Kidney epithelial cell (primary cell): ENCODE measurements around the gene SRRM4. TPM values are rescaled to one million over a fixed set of nuclear protein-coding genes. Genes with fewer than 3 reads are reported as not detected.
A peak's percentile ranks its signal among the peaks of the same experiment; 100 is the strongest.

Source experiments
- DNase-seq: peaks from one replicate; pipeline ENCODE4 v3.0.0-alpha.2; 2010; ENCODE audit warnings: low read depth
- H3K27me3 ChIP-seq: 2 replicates; pipeline ENCODE4 v1.6.0; 2011; ENCODE audit warnings: low read length; ENCODE audit not compliant: control insufficient read depth, insufficient read depth
- H3K36me3 ChIP-seq: 2 replicates; pipeline ENCODE4 v1.5.1; 2011; ENCODE audit warnings: low read length; ENCODE audit not compliant: control insufficient read depth, insufficient read depth
- H3K4me3 ChIP-seq: 2 replicates; pipeline ENCODE4 v1.5.1; 2011; ENCODE audit warnings: low read depth, mild to moderate bottlenecking, control low read depth, low read length
- CTCF ChIP-seq: IDR thresholded peaks from 2 replicates; pipeline ENCODE4 v1.5.1; 2011; ENCODE audit warnings: mild to moderate bottlenecking, moderate library complexity, low read length, control low read depth, inconsistent platforms; ENCODE audit not compliant: insufficient read depth, poor library complexity, severe bottlenecking
- total RNA-seq: library from RNA; depleted of rRNA; stranded (reverse); fragments of >200 nt; gene quantifications from 2 replicates; pipeline ENCODE4 v1.2.3, GENCODE V29; 2015

The SRRM4 gene
- total RNA-seq, 1 donor from 2014 or later: 0.42 TPM

DNA sequence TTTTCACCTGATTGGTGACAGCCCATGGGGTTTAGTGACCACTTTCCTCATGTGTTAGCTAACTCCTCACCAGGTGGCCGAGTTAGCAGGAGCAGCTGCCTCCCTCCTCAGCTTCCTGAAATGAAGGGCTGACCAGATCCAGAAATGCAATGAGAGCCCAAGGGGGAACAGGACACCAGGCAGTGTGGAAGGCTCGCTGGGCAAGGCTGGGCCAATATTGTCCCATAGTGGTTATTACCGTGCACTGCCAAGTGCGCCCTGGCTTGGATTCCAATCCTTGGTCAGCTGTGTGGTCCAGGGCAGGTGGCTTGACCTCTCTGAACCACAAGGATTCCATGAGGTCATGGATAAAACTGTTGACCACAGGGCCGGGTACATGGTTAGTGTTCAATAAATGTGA is 193.7 kb downstream of the SRRM4 start:
- TF ChIP-seq CTCF: no peak
- Histone ChIP-seq H3K4me3 (no peak overlapping the region), H3K36me3 (no peaks in the 10 kb centered on the region), H3K27me3 (peaks cover 8% of the 10 kb centered on the region)
- no peak for DNase-seq

GRCh38 chr12:119176267-119177055 is 195.1 kb downstream of the SRRM4 start:
- TF ChIP-seq CTCF: no peak
- Histone ChIP-seq H3K4me3 (peak overlapping the region; percentile 23), H3K27me3 (peaks cover 4% of the 10 kb centered on the region), H3K36me3 (no peaks in the 10 kb centered on the region)
- DNase-seq: peak; percentile 88

- H3K27me3 ChIP-seq: peaks cover 4% of the 10 kb centered on the region
- no peak overlapping the region for H3K4me3 ChIP-seq
- no peak for DNase-seq
- no peak for TF ChIP-seq CTCF
- H3K36me3 ChIP-seq: no peaks in the 10 kb centered on the region
These were observed 195.7 kb downstream of the SRRM4 start for GRCh38 chr12:119177056-119177325.

GRCh38 chr12:119177724-119178380 is 196.5 kb downstream of the SRRM4 start:
- Histone ChIP-seq H3K36me3 (no peaks in the 10 kb centered on the region), H3K4me3 (no peak overlapping the region), H3K27me3 (peaks cover 3% of the 10 kb centered on the region)
- TF ChIP-seq CTCF: no peak
- DNase-seq: no peak

GRCh38 chr12:119178544-119179334 is 197.4 kb downstream of the SRRM4 start, which contains the start of gene HSPB8:
Gene HSPB8 (plus strand): TSS chr12:119178931. CDS start chr12:119179313, 382 bp downstream.
- no peak for TF ChIP-seq CTCF
- peak; percentile 76 for DNase-seq
- no peaks in the 10 kb centered on the region for H3K36me3 ChIP-seq
- no peaks in the 10 kb centered on the region for H3K27me3 ChIP-seq
- H3K4me3 ChIP-seq: peak within 1 kb of the TSS; percentile 27
